Body of pancreas (tissue), 4 donors: ENCODE data around the gene POLR1E. TPM values are rescaled to one million over a fixed set of nuclear protein-coding genes. Genes with fewer than 3 reads are reported as not detected.
A peak's percentile ranks its signal among the peaks of the same experiment; 100 is the strongest.
"Not testable (repeated sequence)": the region's sequence is repeated elsewhere in the genome, so short reads cannot be mapped to it uniquely, and the experiment has no call there.

Experiments
- ATAC-seq: fragments of 150-250 bp; one replicate; pipeline ENCODE4 v1.9.1; 2016
- DNase-seq, 4 donors: peaks; one replicate each; pipeline ENCODE4 v3.0.0-alpha.2; 2019
- H3K27ac ChIP-seq, 4 donors: fragments of 200-600 bp; sonication (generic); 1 replicate in 3 of 4; 2 replicates in 1 of 4; pipeline versions ENCODE4 v1.5.1 to v1.6.1; 2016 to 2019; ENCODE audit warnings: mild to moderate bottlenecking in 1 of 4, mixed read lengths in 1 of 4, moderate library complexity in 1 of 4
- H3K27me3 ChIP-seq, 2 donors: fragments of 200-600 bp; sonication (generic); one replicate each; pipeline ENCODE4 v1.6.0; 2016; ENCODE audit warnings: mild to moderate bottlenecking in 1 of 2
- H3K36me3 ChIP-seq, 2 donors: fragments of 200-600 bp; sonication (generic); replicated peaks in 1 of 2; 2 replicates each; pipeline ENCODE4 v1.5.1; 2016; ENCODE audit warnings: low read depth in 2 of 2; ENCODE audit not compliant: insufficient read depth in 1 of 2
- H3K4me1 ChIP-seq: fragments of 200-600 bp; sonication (generic); one replicate; pipeline ENCODE4 v1.6.0; 2016
- H3K4me3 ChIP-seq, 2 donors: fragments of 200-600 bp; sonication (generic); 1 replicate in 1 of 2; 2 replicates in 1 of 2; pipeline ENCODE4 v1.5.1; 2016 to 2019
- H3K9me3 ChIP-seq, 3 donors: fragments of 200-600 bp; sonication (generic); 1 replicate in 2 of 3; 2 replicates in 1 of 3; pipeline ENCODE4 v1.5.1; 2016
- CTCF ChIP-seq, 7 experiments: fragments of 450-650 bp in 4 of 7; fragments of 200-600 bp in 3 of 7; sonication (generic) in 3 of 7; IDR thresholded peaks; one replicate each; pipeline ENCODE4 v1.5.1; 2016 to 2019; ENCODE audit warnings: antibody characterized with exemption in 7 of 7
- POLR2A ChIP-seq, 3 donors: fragments of 450-650 bp; IDR thresholded peaks; one replicate each; pipeline ENCODE4 v1.6.1; 2016; ENCODE audit warnings: antibody characterized with exemption in 3 of 3, mild to moderate bottlenecking in 2 of 3
- WGBS, 2 donors: methylation state at CpG; one replicate each; pipeline ENCODE4 v1.1.5; 2017; 5-methylcytosine and 5-hydroxymethylcytosine counted together
- intact Hi-C: fragments of 100-400 bp; cut with DNase I; formaldehyde crosslinking; loops from one replicate; pipeline ENCODE4 v1.15.1; 2023
- total RNA-seq, 2 donors: library from RNA; depleted of rRNA; stranded (reverse); fragments of >200 nt; gene quantifications; one replicate each; pipeline ENCODE4 v1.1.0, GENCODE V29; 2016

Gene POLR1E
- total RNA-seq, 2 donors from 2014 or later = 9.6 to 15.0 TPM

- Histone ChIP-seq H3K27ac (no peak overlapping the region), H3K4me1 (peaks cover 18% of the 10 kb centered on the region), H3K27me3 (no peaks in the 10 kb centered on the region), H3K4me3 (no peak overlapping the region), H3K9me3 (no peaks in the 10 kb centered on the region), H3K36me3 (no peaks in the 10 kb centered on the region)
- DNase-seq (no peak), ATAC-seq (no peak)
- TF ChIP-seq CTCF (IDR thresholded peaks at IDR 0.05) = no peak
- TF ChIP-seq POLR2A (IDR thresholded peaks at IDR 0.05) = no peak
- intact Hi-C loops = no loop called here
- 94 to 95% methylated on average over 6 of the region's 6 CpGs for WGBS, 2 donors
Measured at GRCh38 chr9:37468620-37469019, 17.1 kb upstream of the POLR1E start.

GRCh38 chr9:37471942-37472684 lies 13.6 kb upstream of the POLR1E start:
- Histone ChIP-seq H3K4me1 (peaks cover 10% of the 10 kb centered on the region), H3K4me3 (no peak overlapping the region), H3K27ac (peak overlapping the region in 3 of 4 donors; percentile 69 to 80 (median 76)), H3K27me3 (no peaks in the 10 kb centered on the region), H3K36me3 (no peaks in the 10 kb centered on the region), H3K9me3 (no peaks in the 10 kb centered on the region)
- intact Hi-C loops = no loop called here
- peak; percentile 84 for ATAC-seq
- no peak for DNase-seq
- no peak for TF ChIP-seq CTCF (IDR thresholded peaks at IDR 0.05)
- peak in 1 of 3 donors; percentile 24 for TF ChIP-seq POLR2A (IDR thresholded peaks at IDR 0.05)
- WGBS, 2 donors = 13% methylated on average over 7 of the region's 7 CpGs

GRCh38 chr9:37473982-37474381 lies 11.8 kb upstream of the POLR1E start:
- DNase-seq, H3K36me3 ChIP-seq, H3K4me3 ChIP-seq, H3K27ac ChIP-seq, H3K4me1 ChIP-seq, intact Hi-C loops, H3K9me3 ChIP-seq, H3K27me3 ChIP-seq, ATAC-seq: not testable (repeated sequence)
- 60 to 63% methylated on average over 6 of the region's 6 CpGs for WGBS, 2 donors

GRCh38 chr9:37474438-37474837 lies 11.3 kb upstream of the POLR1E start:
- no peaks in the 10 kb centered on the region for H3K27me3 ChIP-seq
- 75 to 83% methylated on average over 3 of the region's 3 CpGs for WGBS, 2 donors
- peaks cover 10% of the 10 kb centered on the region for H3K4me1 ChIP-seq
- H3K36me3 ChIP-seq = no peaks in the 10 kb centered on the region
- intact Hi-C loops = no loop called here
- DNase-seq = no peak
- no peak overlapping the region for H3K27ac ChIP-seq
- H3K9me3 ChIP-seq = no peaks in the 10 kb centered on the region
- no peak for TF ChIP-seq POLR2A (IDR thresholded peaks at IDR 0.05)
- no peak for TF ChIP-seq CTCF (IDR thresholded peaks at IDR 0.05)
- no peak overlapping the region for H3K4me3 ChIP-seq
- no peak for ATAC-seq

GRCh38 chr9:37476930-37477329 lies 8.8 kb upstream of the POLR1E start:
- 31 to 33% methylated on average over 11 of the region's 11 CpGs for WGBS, 2 donors
- no peaks in the 10 kb centered on the region for H3K36me3 ChIP-seq
- intact Hi-C loops = no loop called here
- TF ChIP-seq POLR2A (IDR thresholded peaks at IDR 0.05) (no peak), CTCF (IDR thresholded peaks at IDR 0.05) (no peak)
- H3K4me3 ChIP-seq = no peak overlapping the region
- no peak for ATAC-seq
- no peak overlapping the region for H3K27ac ChIP-seq
- H3K4me1 ChIP-seq = peaks cover 8% of the 10 kb centered on the region
- DNase-seq = peak in 1 of 4 donors; percentile 39
- no peaks in the 10 kb centered on the region for H3K9me3 ChIP-seq
- H3K27me3 ChIP-seq = no peaks in the 10 kb centered on the region

- DNase-seq, intact Hi-C loops, H3K9me3 ChIP-seq, H3K4me3 ChIP-seq, H3K4me1 ChIP-seq, ATAC-seq, H3K36me3 ChIP-seq, H3K27me3 ChIP-seq, H3K27ac ChIP-seq: not testable (repeated sequence)
- 79 to 84% methylated on average over 4 of the region's 4 CpGs for WGBS, 2 donors
Measured at GRCh38 chr9:37477443-37477842, 8.3 kb upstream of the POLR1E start.

GRCh38 chr9:37477987-37478619 lies 7.6 kb upstream of the POLR1E start:
- H3K9me3 ChIP-seq, ATAC-seq, H3K36me3 ChIP-seq, H3K4me3 ChIP-seq, DNase-seq, intact Hi-C loops, H3K27ac ChIP-seq, H3K4me1 ChIP-seq, H3K27me3 ChIP-seq: not testable (repeated sequence)
- 60 to 65% methylated on average over 5 of the region's 5 CpGs for WGBS, 2 donors
